ENCODE data around the gene TBC1D5.

TBC1D5 gene

DNA sequence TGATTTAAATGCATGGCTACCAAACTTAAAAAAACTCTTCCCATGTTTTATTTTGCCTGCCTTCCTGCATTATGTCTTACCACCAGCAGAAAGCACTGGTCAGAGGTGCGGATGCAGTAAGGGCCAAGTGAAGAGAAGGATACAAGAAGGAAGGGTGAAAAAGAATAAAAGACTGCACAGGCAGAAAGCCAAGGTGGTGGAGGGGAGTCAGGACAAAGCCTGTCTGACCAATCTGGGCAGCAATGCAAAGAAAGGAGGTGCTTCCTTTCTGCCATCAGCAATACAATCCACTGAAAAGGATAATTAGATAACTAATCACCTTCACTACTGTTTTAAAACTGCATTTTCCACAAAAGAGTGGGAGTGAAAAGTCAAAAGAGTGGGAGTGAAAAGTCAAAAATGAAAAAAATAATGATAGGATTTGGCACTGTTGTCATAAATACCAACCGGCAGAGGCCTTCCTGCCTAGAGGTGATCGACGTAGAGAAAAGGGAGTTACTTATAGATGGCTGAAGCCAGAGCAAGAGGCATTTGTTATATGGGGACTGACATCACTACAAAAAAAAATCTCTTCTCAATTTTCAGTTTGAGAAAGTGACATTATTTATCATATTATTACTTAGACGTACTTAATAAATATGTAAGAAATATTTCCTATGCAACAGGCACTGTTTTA lies 385.3 kb downstream of the TBC1D5 start:
- TF ChIP-seq GLIS3 (CRISPR knock-in tag; IDR thresholded peaks at IDR 0.05) (no peak), ZNF565 (CRISPR knock-in tag; conservative IDR thresholded peaks at IDR 0.05; ENCODE audit: low read depth) (no peak), TCF4 (CRISPR knock-in tag; IDR thresholded peaks at IDR 0.05; ENCODE audit: borderline replicate concordance) (no peak), SNAI2 (CRISPR knock-in tag; IDR thresholded peaks at IDR 0.05) (no peak), ISL1 (CRISPR knock-in tag; IDR thresholded peaks at IDR 0.05) (no peak), ZFP30 (CRISPR knock-in tag; IDR thresholded peaks at IDR 0.05) (no peak), RARB (CRISPR knock-in tag; IDR thresholded peaks at IDR 0.05) (no peak), ZC3H10 (CRISPR knock-in tag; IDR thresholded peaks at IDR 0.05) (no peak), CREB5 (CRISPR knock-in tag; IDR thresholded peaks at IDR 0.05; ENCODE audit: low read depth) (no peak), ARNTL (CRISPR knock-in tag; IDR thresholded peaks at IDR 0.05; ENCODE audit: borderline replicate concordance, low read depth) (no peak), ZNF8 (CRISPR knock-in tag; IDR thresholded peaks at IDR 0.05) (no peak)
- no peak for ATAC-seq

DNA sequence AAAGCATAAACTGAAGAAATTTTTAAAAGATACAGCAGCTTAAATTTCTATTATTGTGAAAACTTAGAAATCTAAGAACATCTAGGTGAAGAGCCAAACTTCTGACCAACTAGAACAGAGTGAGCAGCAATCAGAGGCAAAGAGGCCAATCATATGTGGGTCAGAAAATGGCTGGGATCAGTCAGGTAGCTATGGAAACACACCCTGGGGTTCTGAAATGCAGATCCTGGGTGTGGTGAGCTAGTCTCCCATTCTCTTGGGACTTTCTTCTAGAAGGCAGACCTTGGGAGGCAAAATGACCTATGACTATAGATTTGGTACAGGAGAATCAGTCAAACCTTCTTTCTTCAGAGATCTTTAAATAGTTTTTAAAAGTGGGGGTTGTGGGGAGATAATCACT lies 385.8 kb downstream of the TBC1D5 start:
- ATAC-seq: no peak
- TF ChIP-seq GLIS3 (CRISPR knock-in tag; IDR thresholded peaks at IDR 0.05) (no peak), TSHZ2 (CRISPR knock-in tag; IDR thresholded peaks at IDR 0.05) (no peak), TOX (CRISPR knock-in tag; IDR thresholded peaks at IDR 0.05; ENCODE audit: borderline replicate concordance) (no peak), ESRRG (CRISPR knock-in tag; IDR thresholded peaks at IDR 0.05) (no peak), CSRNP3 (CRISPR knock-in tag; IDR thresholded peaks at IDR 0.05) (no peak), ZNF565 (CRISPR knock-in tag; conservative IDR thresholded peaks at IDR 0.05; ENCODE audit: low read depth) (no peak), ZFP3 (CRISPR knock-in tag; IDR thresholded peaks at IDR 0.05) (no peak), OSR1 (CRISPR knock-in tag; IDR thresholded peaks at IDR 0.05) (no peak)

DNA sequence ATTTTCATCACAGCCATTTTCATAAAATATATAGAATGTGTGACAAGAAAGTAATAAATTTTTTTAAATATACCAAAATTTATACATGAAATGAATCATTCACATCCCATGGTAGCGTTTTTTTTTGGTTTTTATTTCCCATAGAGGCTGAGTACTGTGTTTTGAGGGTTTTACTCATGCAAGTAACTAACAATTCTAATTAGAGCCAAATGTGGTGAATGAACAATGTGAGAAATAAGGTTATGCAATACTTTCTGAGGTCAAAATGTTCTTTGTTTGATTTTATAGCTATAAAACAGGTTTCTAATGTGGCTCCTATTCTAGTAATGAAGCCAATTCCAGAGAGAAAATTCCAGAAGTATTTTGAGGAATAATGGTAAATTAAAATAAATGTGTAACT lies 386.8 kb downstream of the TBC1D5 start:
- no peak for ATAC-seq

More for the DNA sequence above, 386.8 kb downstream of the TBC1D5 start:
- TF ChIP-seq ZFP30 (CRISPR knock-in tag; IDR thresholded peaks at IDR 0.05): no peak
- TF ChIP-seq BACH2 (CRISPR knock-in tag; IDR thresholded peaks at IDR 0.05; ENCODE audit: borderline replicate concordance): no peak
- TF ChIP-seq ESRRG (CRISPR knock-in tag; IDR thresholded peaks at IDR 0.05): no peak
- TF ChIP-seq ZFP3 (CRISPR knock-in tag; IDR thresholded peaks at IDR 0.05): no peak
- TF ChIP-seq TSHZ2 (CRISPR knock-in tag; IDR thresholded peaks at IDR 0.05): no peak
- TF ChIP-seq CREB5 (CRISPR knock-in tag; IDR thresholded peaks at IDR 0.05; ENCODE audit: low read depth): no peak
- no peak for TF ChIP-seq GLIS3 (CRISPR knock-in tag; IDR thresholded peaks at IDR 0.05)
- TF ChIP-seq ZNF8 (CRISPR knock-in tag; IDR thresholded peaks at IDR 0.05): no peak
- no peak for TF ChIP-seq CSRNP3 (CRISPR knock-in tag; IDR thresholded peaks at IDR 0.05)
- TF ChIP-seq ZC3H10 (CRISPR knock-in tag; IDR thresholded peaks at IDR 0.05): no peak
- no peak for TF ChIP-seq ARNTL (CRISPR knock-in tag; IDR thresholded peaks at IDR 0.05; ENCODE audit: borderline replicate concordance, low read depth)
- TF ChIP-seq TOX (CRISPR knock-in tag; IDR thresholded peaks at IDR 0.05; ENCODE audit: borderline replicate concordance): no peak

Data from SK-N-SH treated with all-trans-retinoic acid at 6 μM for 48 hours (cell line).